ENCODE data around the gene ACADSB.

DNA sequence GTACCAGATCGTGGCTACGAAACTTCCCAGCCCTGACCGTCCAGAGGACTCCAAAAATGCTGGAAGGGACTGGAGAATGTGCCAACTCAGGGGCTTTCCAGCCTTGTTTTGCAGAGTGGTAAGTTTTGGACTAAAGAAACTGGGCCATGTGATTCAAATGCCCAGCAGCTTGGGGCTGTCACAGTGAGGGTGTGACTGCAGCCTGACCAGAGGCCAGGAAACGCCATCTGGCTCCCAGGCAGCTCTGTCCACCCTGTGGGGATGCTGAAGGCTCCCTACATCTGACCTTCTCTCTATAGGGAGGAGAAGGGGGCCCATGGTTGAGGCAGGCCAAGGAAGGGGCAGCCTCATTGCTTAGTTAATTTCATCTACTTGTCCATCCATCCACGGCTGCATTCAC is 65.4 kb downstream of the ACADSB start:
- TF ChIP-seq, protein P1, sequence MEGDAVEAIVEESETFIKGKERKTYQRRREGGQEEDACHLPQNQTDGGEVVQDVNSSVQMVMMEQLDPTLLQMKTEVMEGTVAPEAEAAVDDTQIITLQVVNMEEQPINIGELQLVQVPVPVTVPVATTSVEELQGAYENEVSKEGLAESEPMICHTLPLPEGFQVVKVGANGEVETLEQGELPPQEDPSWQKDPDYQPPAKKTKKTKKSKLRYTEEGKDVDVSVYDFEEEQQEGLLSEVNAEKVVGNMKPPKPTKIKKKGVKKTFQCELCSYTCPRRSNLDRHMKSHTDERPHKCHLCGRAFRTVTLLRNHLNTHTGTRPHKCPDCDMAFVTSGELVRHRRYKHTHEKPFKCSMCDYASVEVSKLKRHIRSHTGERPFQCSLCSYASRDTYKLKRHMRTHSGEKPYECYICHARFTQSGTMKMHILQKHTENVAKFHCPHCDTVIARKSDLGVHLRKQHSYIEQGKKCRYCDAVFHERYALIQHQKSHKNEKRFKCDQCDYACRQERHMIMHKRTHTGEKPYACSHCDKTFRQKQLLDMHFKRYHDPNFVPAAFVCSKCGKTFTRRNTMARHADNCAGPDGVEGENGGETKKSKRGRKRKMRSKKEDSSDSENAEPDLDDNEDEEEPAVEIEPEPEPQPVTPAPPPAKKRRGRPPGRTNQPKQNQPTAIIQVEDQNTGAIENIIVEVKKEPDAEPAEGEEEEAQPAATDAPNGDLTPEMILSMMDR (IDR thresholded peaks at IDR 0.05; ENCODE audit: borderline replicate concordance, extremely low read depth, low read length, poor library complexity, severe bottlenecking): no peak
- no peak for TF ChIP-seq EZH2 (IDR thresholded peaks at IDR 0.05; ENCODE audit: borderline replicate concordance, low read depth, low read length, severe bottlenecking)

Measured in DND-41 (cell line).